IgD-negative memory B cell (primary cell): ENCODE data around the gene RCSD1. TPM values are rescaled to one million over a fixed set of nuclear protein-coding genes. Genes with fewer than 3 reads are reported as not detected.
A peak's percentile ranks its signal among the peaks of the same experiment; 100 is the strongest.
"Not testable (repeated sequence)": the region's sequence is repeated elsewhere in the genome, so short reads cannot be mapped to it uniquely, and the experiment has no call there.

Experiments
- H3K27ac Mint-ChIP-seq, 3 donors: one replicate each; pipeline ENCODE4 v1.8.0; 2020 to 2022; ENCODE audit warnings: mild to moderate bottlenecking in 3 of 3, mixed read lengths in 3 of 3, moderate library complexity in 1 of 3
- H3K27me3 Mint-ChIP-seq: one replicate; pipeline ENCODE4 v1.8.0; 2021; ENCODE audit warnings: mixed read lengths
- H3K36me3 Mint-ChIP-seq: one replicate; pipeline ENCODE4 v1.8.0; 2020; ENCODE audit warnings: mild to moderate bottlenecking, mixed read lengths
- H3K4me1 Mint-ChIP-seq, 3 donors: one replicate each; pipeline ENCODE4 v1.8.0; 2020 to 2022; ENCODE audit warnings: mixed read lengths in 3 of 3, mild to moderate bottlenecking in 1 of 3
- H3K4me3 Mint-ChIP-seq, 4 donors: one replicate each; pipeline ENCODE4 v1.8.0; 2020 to 2022; ENCODE audit warnings: mild to moderate bottlenecking in 4 of 4, mixed read lengths in 4 of 4, moderate library complexity in 3 of 4
- H3K9me3 Mint-ChIP-seq, 3 donors: one replicate each; pipeline ENCODE4 v1.8.0; 2020 to 2021; ENCODE audit warnings: mixed read lengths in 3 of 3, mild to moderate bottlenecking in 1 of 3
- polyA plus RNA-seq: library from polyadenylated mRNA; unstranded; fragments of 300-500 nt; fragmentation: Illumina TruSeq; gene quantifications from one replicate; pipeline ENCODE4 v1.2.3, GENCODE V29; 2021

RCSD1 gene
- polyA plus RNA-seq, 1 donor from 2014 or later = 249 TPM

DNA sequence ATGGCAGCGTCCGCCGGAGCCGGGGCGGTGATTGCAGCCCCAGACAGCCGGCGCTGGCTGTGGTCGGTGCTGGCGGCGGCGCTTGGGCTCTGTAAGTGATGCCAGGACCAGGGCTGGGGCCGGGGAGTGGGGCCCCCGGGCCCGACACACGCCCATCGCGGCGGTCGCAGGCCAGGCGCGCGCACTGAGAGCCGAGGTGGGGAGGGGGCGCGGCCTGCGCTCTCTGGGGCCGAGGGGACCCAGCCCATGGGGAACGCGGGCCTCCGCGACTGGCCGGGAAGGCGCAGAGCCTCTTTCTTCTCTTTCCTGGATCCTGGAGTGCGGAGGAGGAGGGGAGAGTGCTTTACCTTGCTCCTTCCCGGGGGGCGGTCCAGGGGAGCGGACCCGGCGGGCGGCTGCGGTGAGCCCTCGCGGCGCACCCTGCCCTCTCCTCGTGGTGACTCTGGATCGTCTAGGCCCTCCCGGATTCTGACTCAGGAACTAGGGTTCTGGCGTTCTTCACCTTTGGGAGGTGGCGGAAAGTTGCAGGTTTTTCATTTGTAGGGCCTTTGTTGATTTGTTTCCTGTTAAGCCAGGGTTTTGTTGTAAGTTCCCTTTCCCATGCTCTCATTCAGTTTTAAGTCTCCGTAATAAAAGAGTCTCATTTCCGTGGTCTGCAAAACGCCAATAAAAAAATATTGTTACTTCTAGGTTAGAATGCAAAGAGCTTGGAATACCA lies 92.3 kb downstream of the RCSD1 start:
- H3K27me3 Mint-ChIP-seq = no peaks in the 10 kb centered on the region
- H3K4me1 Mint-ChIP-seq = peaks cover 46 to 58% (median 54%) of the 10 kb centered on the region in 3 donors
- H3K4me3 Mint-ChIP-seq = peak overlapping the region; percentile 96 to 99 (median 98)
- H3K36me3 Mint-ChIP-seq = peaks cover 4% of the 10 kb centered on the region
- H3K9me3 Mint-ChIP-seq = peaks cover 0 to 2% (median 0%) of the 10 kb centered on the region in 3 donors
- peak overlapping the region in 2 of 3 donors; percentile 60 to 92 for H3K27ac Mint-ChIP-seq

DNA sequence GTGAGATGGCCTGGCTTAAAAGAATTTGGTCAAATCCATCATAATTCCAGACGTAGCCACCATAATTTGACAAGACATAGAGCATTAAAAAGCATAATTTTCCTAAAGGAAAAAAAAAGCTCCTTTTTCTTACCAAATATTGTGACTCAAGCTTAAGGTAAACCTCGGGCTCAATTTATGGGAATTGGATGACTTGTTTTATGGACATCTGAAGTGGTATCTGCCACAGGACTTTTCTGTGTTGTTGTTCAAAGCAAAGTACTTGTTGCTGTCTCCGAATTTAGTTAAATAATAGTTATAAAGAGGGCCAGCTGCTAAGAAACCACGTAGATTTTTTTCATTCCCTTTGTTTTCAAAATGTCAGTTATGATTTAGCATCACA lies 92.8 kb downstream of the RCSD1 start:
- Mint-ChIP-seq H3K4me1 (peaks cover 46 to 58% (median 56%) of the 10 kb centered on the region in 3 donors), H3K9me3 (peaks cover 0 to 2% (median 0%) of the 10 kb centered on the region in 3 donors), H3K36me3 (peaks cover 4% of the 10 kb centered on the region), H3K27me3 (no peaks in the 10 kb centered on the region), H3K4me3 (peak overlapping the region; percentile 87 to 99 (median 94)), H3K27ac (peak overlapping the region in 2 of 3 donors; percentile 30 to 60)

DNA sequence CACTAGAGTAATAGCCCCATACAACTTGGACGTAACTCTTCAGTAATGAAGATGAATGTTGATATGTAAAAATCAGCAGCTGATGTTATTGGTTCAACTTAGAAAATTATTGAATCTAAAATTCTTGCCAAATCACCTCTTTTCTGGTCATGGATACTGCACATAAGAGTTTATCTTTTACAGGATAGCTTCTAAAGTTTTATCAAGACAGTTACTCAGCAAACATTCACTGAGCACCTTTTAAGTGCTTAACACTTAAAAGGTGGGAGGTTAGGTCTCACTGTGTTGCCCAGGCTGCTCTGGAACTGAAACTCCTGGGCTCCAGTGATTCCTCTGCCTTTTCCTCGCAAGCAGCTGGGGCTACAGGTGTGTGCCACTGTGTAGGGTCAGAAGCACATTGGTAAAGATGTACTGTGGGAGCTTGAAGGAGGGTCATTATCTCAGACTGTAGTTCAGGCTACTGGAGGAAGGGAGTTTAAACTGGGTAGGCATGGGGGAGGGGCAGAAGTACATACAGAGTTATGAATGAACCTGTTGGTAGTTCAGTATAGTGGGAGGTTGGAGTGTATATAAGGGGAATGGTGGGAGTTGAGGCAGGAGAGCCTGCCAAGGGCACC lies 93.8 kb downstream of the RCSD1 start:
- peaks cover 0 to 2% (median 0%) of the 10 kb centered on the region in 3 donors for H3K9me3 Mint-ChIP-seq
- no peaks in the 10 kb centered on the region for H3K27me3 Mint-ChIP-seq
- peak overlapping the region in 3 of 4 donors; percentile 72 to 93 (median 87) for H3K4me3 Mint-ChIP-seq
- H3K27ac Mint-ChIP-seq = peak overlapping the region in 1 of 3 donors; percentile 30
- peaks cover 46 to 58% (median 56%) of the 10 kb centered on the region in 3 donors for H3K4me1 Mint-ChIP-seq
- peaks cover 8% of the 10 kb centered on the region for H3K36me3 Mint-ChIP-seq

DNA sequence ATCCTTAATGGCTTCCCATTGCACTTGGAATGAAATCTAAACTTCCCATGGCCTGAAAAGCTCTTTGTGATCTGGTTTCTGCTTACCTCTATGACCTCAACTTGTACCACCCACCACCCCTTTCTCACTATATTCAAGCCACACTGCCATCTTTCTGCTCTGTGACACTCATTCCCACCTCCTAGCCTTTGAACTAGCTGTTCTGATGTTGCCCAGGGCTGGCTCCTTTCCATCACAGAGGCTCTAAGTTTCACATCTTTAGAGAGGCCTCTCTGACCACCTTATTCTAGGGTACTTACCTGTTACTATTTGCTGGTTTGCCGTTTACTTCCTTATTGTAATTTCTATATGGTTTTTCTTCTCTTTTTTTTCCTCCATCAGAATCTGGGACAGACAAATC lies 96.0 kb downstream of the RCSD1 start:
- peak overlapping the region in 2 of 3 donors; percentile 2 to 18 for H3K27ac Mint-ChIP-seq
- H3K4me1 Mint-ChIP-seq = peaks cover 31 to 43% (median 37%) of the 10 kb centered on the region in 3 donors
- no peaks in the 10 kb centered on the region for H3K27me3 Mint-ChIP-seq
- H3K36me3 Mint-ChIP-seq = peaks cover 8% of the 10 kb centered on the region
- peak overlapping the region in 2 of 4 donors; percentile 56 to 64 for H3K4me3 Mint-ChIP-seq
- peaks cover 0 to 2% (median 0%) of the 10 kb centered on the region in 3 donors for H3K9me3 Mint-ChIP-seq

DNA sequence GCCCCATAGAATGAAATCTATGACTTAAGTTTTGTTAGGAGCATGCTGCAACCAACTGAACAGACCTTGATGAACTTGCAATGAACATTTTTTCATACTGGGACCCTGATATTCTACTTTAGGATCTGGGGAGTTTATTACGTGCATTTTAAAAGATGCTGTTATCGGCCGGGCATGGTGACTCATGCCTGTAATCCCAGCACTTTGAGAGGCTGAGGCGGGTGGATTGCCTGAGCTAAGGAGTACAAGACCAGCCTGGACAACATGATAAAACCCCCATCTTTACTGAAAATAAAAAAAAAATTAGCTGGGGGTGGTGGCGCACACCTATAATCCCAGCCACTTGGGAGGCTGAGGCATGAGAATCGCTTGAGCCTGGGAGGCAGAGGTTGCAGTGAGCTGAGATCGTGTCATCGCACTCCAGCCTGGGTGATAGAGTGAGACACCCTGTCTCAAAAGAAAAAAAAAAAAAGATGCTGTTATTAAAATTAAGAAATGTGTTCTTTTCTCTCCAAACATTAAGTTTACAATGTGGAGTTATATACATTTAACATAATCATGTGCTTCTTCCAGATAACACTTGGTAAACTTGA lies 98.9 kb downstream of the RCSD1 start:
- peaks cover 7% of the 10 kb centered on the region for H3K36me3 Mint-ChIP-seq
- no peak overlapping the region for H3K4me3 Mint-ChIP-seq
- peaks cover 18 to 23% (median 21%) of the 10 kb centered on the region in 3 donors for H3K4me1 Mint-ChIP-seq
- no peaks in the 10 kb centered on the region for H3K27me3 Mint-ChIP-seq
- no peak overlapping the region for H3K27ac Mint-ChIP-seq
- H3K9me3 Mint-ChIP-seq = peaks cover 0 to 2% (median 0%) of the 10 kb centered on the region in 3 donors

DNA sequence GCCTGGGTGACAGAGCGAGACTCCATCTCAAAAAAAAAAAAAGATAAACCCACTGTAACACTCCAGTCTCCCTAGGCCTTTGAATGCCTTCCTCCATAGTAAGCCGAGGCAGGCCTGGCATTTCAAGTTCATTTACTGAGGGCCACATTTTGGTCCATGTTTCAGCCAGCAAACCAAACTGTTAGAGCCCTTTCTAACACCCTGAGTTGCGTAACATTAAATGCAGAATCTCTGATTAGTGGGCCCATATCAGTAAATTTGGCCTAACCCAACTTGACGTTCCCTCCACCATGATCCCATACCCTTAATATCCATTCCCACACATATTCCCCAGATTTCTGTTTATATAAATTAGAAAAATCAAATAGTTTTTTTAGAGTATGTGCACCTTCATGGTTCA lies 104.2 kb downstream of the RCSD1 start:
- Mint-ChIP-seq H3K9me3 (no peaks in the 10 kb centered on the region), H3K27ac (no peak overlapping the region), H3K4me3 (no peak overlapping the region), H3K36me3 (peaks cover 5% of the 10 kb centered on the region), H3K4me1 (peaks cover 2 to 4% (median 2%) of the 10 kb centered on the region in 3 donors), H3K27me3 (no peaks in the 10 kb centered on the region)

DNA sequence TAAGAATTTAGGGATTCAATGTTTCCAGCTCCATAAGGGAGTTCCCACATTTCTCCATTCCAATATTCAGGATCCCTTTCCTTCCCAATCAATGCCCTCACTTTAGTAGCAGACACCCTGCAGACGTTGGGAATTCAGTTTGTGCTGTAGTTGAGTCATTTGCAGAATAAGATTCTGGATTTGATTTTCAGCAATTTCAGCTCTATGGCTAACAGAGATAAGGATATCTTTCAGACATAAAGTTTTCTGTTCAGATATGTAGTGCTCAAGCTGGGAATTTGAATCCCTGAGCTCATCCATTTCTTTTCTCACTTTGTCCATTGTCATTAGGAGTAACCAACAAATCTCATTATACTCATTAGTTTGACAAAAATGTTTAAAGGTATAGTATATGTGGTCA lies 104.8 kb downstream of the RCSD1 start:
- H3K4me3 Mint-ChIP-seq = no peak overlapping the region
- H3K4me1 Mint-ChIP-seq = peaks cover 0 to 3% (median 1%) of the 10 kb centered on the region in 3 donors
- H3K36me3 Mint-ChIP-seq = peaks cover 5% of the 10 kb centered on the region
- no peaks in the 10 kb centered on the region for H3K27me3 Mint-ChIP-seq
- no peaks in the 10 kb centered on the region for H3K9me3 Mint-ChIP-seq
- H3K27ac Mint-ChIP-seq = no peak overlapping the region

DNA sequence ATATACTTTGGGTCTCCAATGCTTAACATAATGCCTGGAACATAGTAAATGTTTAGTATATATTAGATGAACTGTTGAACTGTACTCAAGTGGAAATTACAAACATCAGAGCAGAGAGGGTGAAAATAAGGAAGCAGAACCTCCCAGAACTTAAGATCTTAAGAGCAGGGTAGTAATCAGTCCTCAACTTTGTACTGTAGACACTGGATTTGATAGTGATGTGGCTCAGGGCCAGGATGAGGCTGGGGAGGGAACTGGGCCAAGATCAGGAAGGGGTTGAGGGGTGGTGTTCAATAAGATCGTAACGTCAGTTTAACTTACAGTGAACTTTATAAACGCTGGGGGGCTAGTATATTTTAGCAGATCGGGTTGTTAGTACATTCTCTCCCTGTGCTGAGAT lies 107.1 kb downstream of the RCSD1 start:
- Mint-ChIP-seq H3K4me1 (peaks cover 0 to 10% (median 5%) of the 10 kb centered on the region in 3 donors), H3K9me3 (no peaks in the 10 kb centered on the region)

DNA sequence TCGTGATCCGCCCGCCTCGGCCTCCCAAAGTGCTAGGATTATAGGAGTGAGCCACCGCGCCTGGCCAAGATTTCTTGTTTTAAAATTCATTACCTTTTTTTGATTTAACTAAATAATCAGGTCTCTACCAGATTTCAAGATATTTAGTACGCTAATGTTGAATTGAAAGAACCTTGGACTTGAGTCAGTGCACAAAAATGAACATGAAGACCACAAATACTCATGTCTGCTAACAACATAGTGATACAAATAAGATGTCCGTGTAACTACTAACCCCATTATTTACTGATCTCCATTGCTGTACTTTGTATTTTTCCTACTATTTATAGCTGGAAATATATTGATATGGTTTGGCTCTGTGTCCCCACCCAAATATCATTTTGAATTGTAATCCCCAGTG lies 108.1 kb downstream of the RCSD1 start:
- Mint-ChIP-seq H3K36me3 (peaks cover 5% of the 10 kb centered on the region), H3K4me1 (peaks cover 5 to 18% (median 9%) of the 10 kb centered on the region in 3 donors), H3K4me3 (no peak overlapping the region), H3K27me3 (no peaks in the 10 kb centered on the region), H3K27ac (no peak overlapping the region), H3K9me3 (no peaks in the 10 kb centered on the region)

More for the DNA sequence above, 107.1 kb downstream of the RCSD1 start:
- Mint-ChIP-seq H3K4me3 (no peak overlapping the region), H3K27me3 (no peaks in the 10 kb centered on the region), H3K27ac (no peak overlapping the region), H3K36me3 (peaks cover 5% of the 10 kb centered on the region)

DNA sequence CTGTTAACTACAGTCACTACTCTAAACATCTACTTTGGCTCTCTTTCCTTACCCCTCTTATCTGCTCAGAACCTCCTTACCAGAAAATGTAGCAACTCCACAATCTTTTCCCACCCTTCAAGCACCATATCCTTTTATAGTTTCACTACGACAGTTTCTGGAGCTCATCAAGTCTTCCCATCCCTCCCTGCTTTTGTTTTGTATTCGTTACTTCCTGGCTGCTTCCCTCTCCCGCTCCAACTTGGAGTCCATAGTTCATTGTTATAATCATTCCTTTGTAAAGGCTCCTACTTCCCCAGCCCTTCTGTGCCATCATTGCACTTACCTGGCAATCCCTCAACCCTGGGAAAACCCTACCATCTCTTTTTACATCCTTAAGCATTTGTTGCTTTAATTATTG lies 109.7 kb downstream of the RCSD1 start:
- H3K27ac Mint-ChIP-seq = no peak overlapping the region
- H3K4me3 Mint-ChIP-seq = no peak overlapping the region
- H3K36me3 Mint-ChIP-seq = peaks cover 7% of the 10 kb centered on the region
- H3K9me3 Mint-ChIP-seq = no peaks in the 10 kb centered on the region
- H3K4me1 Mint-ChIP-seq = peaks cover 11 to 28% (median 18%) of the 10 kb centered on the region in 3 donors
- no peaks in the 10 kb centered on the region for H3K27me3 Mint-ChIP-seq

DNA sequence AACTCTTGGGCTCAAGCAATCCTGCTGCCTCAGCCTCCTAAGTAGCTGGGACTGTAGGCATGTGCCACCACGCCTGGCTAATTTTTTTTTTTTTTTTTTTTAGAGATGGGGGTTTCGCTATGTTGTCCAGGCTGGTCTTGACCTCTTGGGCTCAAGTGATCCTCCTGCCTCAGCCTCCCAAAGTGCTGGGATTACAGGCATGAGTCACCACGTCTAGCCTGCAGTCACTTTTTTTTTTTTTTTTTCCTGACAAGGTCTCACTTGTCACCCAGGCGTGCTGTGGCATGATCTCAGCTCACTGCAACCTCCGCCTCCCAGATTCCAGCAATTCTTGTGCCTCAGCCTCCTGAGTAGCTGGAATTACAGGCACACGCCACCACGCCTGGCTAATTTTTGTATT lies 111.1 kb downstream of the RCSD1 start:
- not testable (repeated sequence) for H3K27me3 Mint-ChIP-seq, H3K9me3 Mint-ChIP-seq, H3K4me3 Mint-ChIP-seq, H3K36me3 Mint-ChIP-seq, H3K27ac Mint-ChIP-seq
- peaks cover 13 to 32% (median 21%) of the 10 kb centered on the region in 3 donors for H3K4me1 Mint-ChIP-seq

DNA sequence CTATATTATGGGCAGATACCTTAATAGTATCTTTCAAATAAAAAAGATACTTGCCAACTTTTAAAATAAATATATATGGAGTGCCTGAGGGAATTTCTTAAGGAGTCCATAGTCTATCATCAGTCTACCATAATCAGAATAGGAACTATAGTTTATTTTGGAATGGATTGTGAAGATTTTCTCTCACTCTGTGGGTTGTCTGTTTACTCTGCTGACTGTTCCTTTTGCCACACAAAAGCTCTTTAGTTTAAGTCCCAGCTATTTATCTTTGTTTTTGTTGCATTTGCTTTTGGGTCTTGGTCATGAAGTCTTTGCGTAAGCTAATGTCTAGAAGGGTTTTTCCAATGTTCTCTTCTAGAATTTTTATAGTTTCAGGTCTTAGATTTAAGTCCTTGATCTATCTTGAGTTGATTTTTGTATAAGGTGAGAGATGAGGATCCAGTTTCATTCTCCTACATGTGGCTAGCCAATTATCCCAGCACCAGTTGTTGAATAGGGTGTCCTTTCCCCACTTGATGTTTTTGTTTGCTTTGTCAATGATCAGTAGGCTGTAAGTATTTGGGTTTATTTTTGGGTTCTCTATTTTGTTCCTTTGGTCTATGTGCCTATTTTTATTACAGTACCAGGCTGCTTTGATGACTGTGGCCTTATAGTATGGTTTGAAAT lies 112.5 kb downstream of the RCSD1 start:
- not testable (repeated sequence) for H3K36me3 Mint-ChIP-seq, H3K27me3 Mint-ChIP-seq, H3K9me3 Mint-ChIP-seq, H3K27ac Mint-ChIP-seq
- H3K4me1 Mint-ChIP-seq = peaks cover 26 to 46% (median 35%) of the 10 kb centered on the region in 3 donors
- H3K4me3 Mint-ChIP-seq = peak overlapping the region in 1 of 4 donors; percentile 9

DNA sequence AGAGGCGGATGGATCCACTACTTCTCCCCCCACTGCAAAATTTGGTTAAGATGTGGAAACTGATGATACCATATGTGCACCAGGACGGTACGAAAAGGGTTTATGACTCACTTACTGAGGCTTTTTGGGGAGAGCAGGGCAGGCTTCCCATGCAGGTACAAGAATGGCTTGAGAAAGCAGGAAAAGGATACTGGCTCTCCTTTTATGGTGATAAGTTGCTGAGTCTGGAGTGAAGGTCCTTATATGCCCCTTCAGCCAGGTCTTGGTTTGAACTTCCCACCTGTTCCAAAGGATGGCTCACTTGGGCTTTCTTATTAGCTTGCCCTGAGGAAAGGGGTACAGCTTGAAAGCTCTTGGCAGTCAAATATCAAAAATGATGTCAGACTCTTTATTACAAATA lies 114.9 kb downstream of the RCSD1 start:
- Mint-ChIP-seq H3K4me1 (peaks cover 32 to 64% (median 48%) of the 10 kb centered on the region in 3 donors), H3K27ac (no peak overlapping the region), H3K36me3 (peaks cover 2% of the 10 kb centered on the region), H3K27me3 (no peaks in the 10 kb centered on the region), H3K4me3 (no peak overlapping the region), H3K9me3 (no peaks in the 10 kb centered on the region)

DNA sequence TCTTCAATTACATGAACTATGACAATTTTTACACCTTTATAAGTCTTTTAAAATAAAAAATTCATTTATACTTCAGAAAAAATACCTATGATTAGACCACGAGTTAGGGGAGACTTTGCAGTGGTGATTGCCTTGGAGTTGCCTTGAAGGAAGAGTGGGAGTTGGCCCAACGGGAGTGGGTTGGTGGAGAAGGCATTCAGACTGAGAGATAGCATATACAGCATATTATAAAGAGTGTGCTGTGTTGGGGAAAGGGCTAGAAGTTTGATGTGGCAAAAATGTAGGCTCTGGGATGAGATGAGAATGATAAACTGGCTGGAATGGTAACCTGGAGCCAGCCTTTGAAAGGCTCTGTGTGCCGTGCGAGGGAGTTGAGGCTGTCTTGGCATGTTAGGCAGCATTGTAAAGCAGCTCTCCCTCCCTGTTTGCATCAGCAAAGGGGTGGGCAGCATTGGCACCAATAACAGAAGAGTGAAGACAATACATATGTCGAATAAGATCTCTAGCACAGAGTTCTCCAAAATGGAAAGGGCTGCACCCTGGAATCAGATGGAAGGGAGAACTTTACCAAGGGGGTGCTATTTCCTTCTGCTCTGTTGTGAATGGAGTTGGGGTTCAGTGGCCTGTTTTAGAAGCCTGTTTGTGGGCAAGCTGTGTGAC lies 116.1 kb downstream of the RCSD1 start:
- Mint-ChIP-seq H3K9me3 (no peaks in the 10 kb centered on the region), H3K4me1 (peaks cover 36 to 57% (median 48%) of the 10 kb centered on the region in 3 donors), H3K27me3 (no peaks in the 10 kb centered on the region), H3K4me3 (peak overlapping the region in 1 of 4 donors; percentile 39), H3K27ac (peak overlapping the region in 2 of 3 donors; percentile 84 to 90), H3K36me3 (peaks cover 2% of the 10 kb centered on the region)
